ENCODE results near the gene NXT1.
A peak's percentile ranks its signal among the peaks of the same experiment; 100 is the strongest.
"Not testable (repeated sequence)": the region's sequence is repeated elsewhere in the genome, so short reads cannot be mapped to it uniquely, and the experiment has no call there.

The NXT1 gene

GRCh38 chr20:23331450-23332350, 18.9 kb upstream of the NXT1 start:
- DNase-seq = no peak

- DNase-seq = no peak
Observed at GRCh38 chr20:23332467-23332866, 18.1 kb upstream of the NXT1 start.

- no peak for DNase-seq
Observed at GRCh38 chr20:23334111-23334510, 16.5 kb upstream of the NXT1 start.

- DNase-seq = no peak
Observed at GRCh38 chr20:23335521-23335920, 15.1 kb upstream of the NXT1 start.

- no peak for DNase-seq
Observed at GRCh38 chr20:23336476-23336875, 14.1 kb upstream of the NXT1 start.

- no peak for DNase-seq
Observed at GRCh38 chr20:23337312-23337711, 13.3 kb upstream of the NXT1 start.

- DNase-seq = no peak
Observed at GRCh38 chr20:23339986-23340385, 10.6 kb upstream of the NXT1 start.

GRCh38 chr20:23340524-23340923, 10.1 kb upstream of the NXT1 start:
- peak; percentile 35 to 72 for DNase-seq

- no peak for DNase-seq
Observed at GRCh38 chr20:23341073-23341472, 9.5 kb upstream of the NXT1 start.

- no peak for DNase-seq
Observed at GRCh38 chr20:23343590-23343989, 7.0 kb upstream of the NXT1 start.

GRCh38 chr20:23344336-23344735, 6.3 kb upstream of the NXT1 start:
- DNase-seq = no peak

GRCh38 chr20:23346002-23346401, 4.6 kb upstream of the NXT1 start:
- DNase-seq = no peak

GRCh38 chr20:23347791-23348190, 2.8 kb upstream of the NXT1 start:
- no peak for DNase-seq

GRCh38 chr20:23348510-23348909, 2.1 kb upstream of the NXT1 start:
- not testable (repeated sequence) for DNase-seq

GRCh38 chr20:23349338-23350195, 1.0 kb upstream of the NXT1 start:
- DNase-seq = peak in 1 of 2 donors; percentile 69

- no peak for DNase-seq
Observed at GRCh38 chr20:23350904-23351838, 580 bp downstream of the NXT1 start.

GRCh38 chr20:23356203-23356602, 5.6 kb downstream of the NXT1 start:
- DNase-seq = no peak

- peak; percentile 95 to 98 for DNase-seq
Observed at GRCh38 chr20:23357767-23358562, 7.4 kb downstream of the NXT1 start.

GRCh38 chr20:23358563-23358906, 7.9 kb downstream of the NXT1 start:
- DNase-seq = no peak

- no peak for DNase-seq
Observed at GRCh38 chr20:23358923-23359593, 8.5 kb downstream of the NXT1 start.

GRCh38 chr20:23360531-23360930, 9.9 kb downstream of the NXT1 start:
- no peak for DNase-seq
